H1 (cell line): ENCODE measurements around the gene RASA4. TPM values are rescaled to one million over a fixed set of nuclear protein-coding genes. Genes with fewer than 3 reads are reported as not detected.
A peak's percentile ranks its signal among the peaks of the same experiment; 100 is the strongest.
"Not testable (repeated sequence)": the region's sequence is repeated elsewhere in the genome, so short reads cannot be mapped to it uniquely, and the experiment has no call there.

ENCODE experiments used
- CTCF ChIA-PET: fragments of 300-600 bp; sonication (Branson Sonifier 250); formaldehyde crosslinking; loops from one replicate; lab custom pipeline; 2021; ENCODE audit not compliant: partially characterized antibody; lab: Charles Lee
- POLR2A ChIA-PET: fragments of 300-600 bp; sonication (Branson Sonifier 250); formaldehyde crosslinking; loops from one replicate; lab custom pipeline; 2021; ENCODE audit warnings: inconsistent platforms; ENCODE audit not compliant: partially characterized antibody; lab: Charles Lee
- DNase-seq, 2 experiments: peaks; one replicate each; pipeline versions ENCODE4 v3.0.0 to v3.0.0-alpha.2; 2010 to 2022; ENCODE audit warnings: low spot score in 2 of 2, low read depth in 1 of 2, mixed read lengths in 1 of 2
- FAIRE-seq: peaks from 2 replicates; lab custom pipeline; 2011; peaks lifted over from hg19 to GRCh38; lab: Jason Lieb, UNC
- H2AFZ ChIP-seq: 2 replicates; pipeline ENCODE4 v1.8.1; 2012; ENCODE audit warnings: low read length, inconsistent platforms
- H2AK5ac ChIP-seq: 2 replicates; pipeline ENCODE4 v1.6.1; 2013; ENCODE audit warnings: low read depth, low read length
- H2BK120ac ChIP-seq: replicated peaks from 2 replicates; pipeline ENCODE3; 2013; ENCODE audit warnings: low read depth, low read length, inconsistent platforms
- H2BK12ac ChIP-seq: 2 replicates; pipeline ENCODE4 v1.6.1; 2013; ENCODE audit warnings: low read depth, low read length
- H2BK15ac ChIP-seq: 2 replicates; pipeline ENCODE4 v1.6.1; 2013; ENCODE audit warnings: low read length
- H2BK20ac ChIP-seq: 2 replicates; pipeline ENCODE4 v1.6.1; 2013; ENCODE audit warnings: low read length
- H2BK5ac ChIP-seq: 2 replicates; pipeline ENCODE4 v1.6.1; 2013; ENCODE audit warnings: low read depth, low read length
- H3K14ac ChIP-seq: 2 replicates; pipeline ENCODE4 v1.6.1; 2013; ENCODE audit warnings: inconsistent platforms; ENCODE audit not compliant: insufficient read length
- H3K18ac ChIP-seq: 2 replicates; pipeline ENCODE4 v1.6.1; 2013; ENCODE audit warnings: low read length; ENCODE audit errors: extremely low read depth
- H3K23ac ChIP-seq: 2 replicates; pipeline ENCODE4 v1.6.1; 2013; ENCODE audit warnings: inconsistent platforms; ENCODE audit not compliant: insufficient read length
- H3K23me2 ChIP-seq: 2 replicates; pipeline ENCODE4 v1.6.1; 2013; ENCODE audit warnings: low read depth, low read length
- H3K27ac ChIP-seq: 2 replicates; pipeline ENCODE4 v1.6.1; 2011; ENCODE audit warnings: low read depth, low read length, inconsistent platforms
- H3K27me3 ChIP-seq, 4 experiments: replicated peaks in 1 of 4; 1 replicate in 1 of 4; 2 replicates in 3 of 4; pipeline versions ENCODE4 v1.6.1 to v1.8.1; 2011 to 2013; ENCODE audit warnings: low read length in 3 of 4, mild to moderate bottlenecking in 3 of 4, inconsistent platforms in 2 of 4, mixed read lengths in 2 of 4, moderate library complexity in 1 of 4; ENCODE audit not compliant: control insufficient read depth in 3 of 4, insufficient read depth in 3 of 4; ENCODE audit errors: extremely low read depth in 1 of 4
- H3K36me3 ChIP-seq, 4 experiments: 2 replicates each; pipeline versions ENCODE4 v1.6.1 to v1.8.1; 2011 to 2013; ENCODE audit warnings: mild to moderate bottlenecking in 4 of 4, low read length in 3 of 4, moderate library complexity in 2 of 4, control low read depth in 1 of 4, inconsistent platforms in 1 of 4; ENCODE audit not compliant: insufficient read depth in 4 of 4, control insufficient read depth in 2 of 4
- H3K4ac ChIP-seq: replicated peaks from 2 replicates; pipeline ENCODE3; 2013; ENCODE audit warnings: low read length, low read depth, mixed read lengths, inconsistent platforms; ENCODE audit not compliant: insufficient read length
- H3K4me1 ChIP-seq, 4 experiments: replicated peaks in 1 of 4; 1 replicate in 1 of 4; 2 replicates in 3 of 4; pipeline versions ENCODE4 v1.6.1 to v1.8.1; 2011 to 2013; ENCODE audit warnings: low read length in 3 of 4, inconsistent platforms in 2 of 4, mixed read lengths in 1 of 4; ENCODE audit not compliant: insufficient read depth in 4 of 4, control insufficient read depth in 3 of 4
- H3K4me2 ChIP-seq, 2 experiments: 2 replicates each; pipeline versions ENCODE4 v1.6.1 to v1.8.1; 2011 to 2013; ENCODE audit warnings: low read depth in 2 of 2, low read length in 2 of 2, control low read depth in 1 of 2, inconsistent platforms in 1 of 2, mild to moderate bottlenecking in 1 of 2; ENCODE audit not compliant: insufficient read depth in 1 of 2
- H3K4me3 ChIP-seq, 4 experiments: fragments of 200-600, 300-600 bp in 1 of 4; sonication (generic), shearing (Covaris generic), sonication (Bioruptor Twin) in 1 of 4; 2 replicates each; pipeline versions ENCODE4 v1.5.1 to v1.8.1; 2011 to 2016; ENCODE audit warnings: low read length in 4 of 4, low read depth in 3 of 4, control low read depth in 2 of 4, inconsistent platforms in 2 of 4, mild to moderate bottlenecking in 2 of 4, mixed read lengths in 1 of 4, moderate library complexity in 1 of 4; ENCODE audit not compliant: insufficient read depth in 2 of 4; ENCODE audit errors: extremely low read depth in 1 of 4
- H3K56ac ChIP-seq: replicated peaks from 2 replicates; pipeline ENCODE3; 2013; ENCODE audit warnings: low read depth, mild to moderate bottlenecking, mixed read lengths, low read length, inconsistent platforms; ENCODE audit not compliant: insufficient read length
- H3K79me1 ChIP-seq: 2 replicates; pipeline ENCODE4 v1.6.1; 2013; ENCODE audit warnings: low read depth, low read length, control low read depth
- H3K79me2 ChIP-seq, 2 experiments: 2 replicates each; pipeline versions ENCODE4 v1.6.1 to v1.8.1; 2012 to 2013; ENCODE audit warnings: low read length in 2 of 2, mild to moderate bottlenecking in 2 of 2, inconsistent platforms in 1 of 2; ENCODE audit not compliant: insufficient read depth in 2 of 2, control insufficient read depth in 1 of 2
- H3K9ac ChIP-seq, 4 experiments: replicated peaks in 1 of 4; 1 replicate in 1 of 4; 2 replicates in 3 of 4; pipeline versions ENCODE4 v1.6.1 to v1.8.1; 2011 to 2013; ENCODE audit warnings: low read depth in 3 of 4, low read length in 3 of 4, control low read depth in 2 of 4, mild to moderate bottlenecking in 2 of 4, moderate library complexity in 2 of 4, inconsistent platforms in 1 of 4; ENCODE audit errors: extremely low read depth in 1 of 4
- H3K9me3 ChIP-seq, 2 experiments: 2 replicates each; pipeline versions ENCODE4 v1.6.1 to v1.8.1; 2012 to 2013; ENCODE audit warnings: mild to moderate bottlenecking in 2 of 2, moderate library complexity in 2 of 2, control low read depth in 1 of 2, inconsistent platforms in 1 of 2, low read depth in 1 of 2, low read length in 1 of 2, mixed read lengths in 1 of 2; ENCODE audit not compliant: insufficient read depth in 2 of 2
- H4K20me1 ChIP-seq, 2 experiments: replicated peaks in 1 of 2; 2 replicates each; pipeline versions ENCODE3 to v1.8.1; 2011 to 2013; ENCODE audit warnings: inconsistent platforms in 2 of 2, low read length in 2 of 2, mild to moderate bottlenecking in 1 of 2; ENCODE audit not compliant: insufficient read depth in 2 of 2, control insufficient read depth in 1 of 2
- H4K5ac ChIP-seq: 2 replicates; pipeline ENCODE4 v1.6.1; 2013; ENCODE audit warnings: low read length, low read depth, mixed read lengths, inconsistent platforms; ENCODE audit not compliant: insufficient read length
- H4K8ac ChIP-seq: 2 replicates; pipeline ENCODE4 v1.8.0; 2013; ENCODE audit warnings: mild to moderate bottlenecking, moderate library complexity, low read length, inconsistent platforms; ENCODE audit not compliant: insufficient read depth; ENCODE audit errors: extremely low read depth
- H4K91ac ChIP-seq: replicated peaks from 2 replicates; pipeline ENCODE3; 2013; ENCODE audit warnings: low read length, mixed read lengths, inconsistent platforms; ENCODE audit not compliant: insufficient read length
- WGBS, 2 experiments: shearing (Covaris generic) in 1 of 2; methylation state at CpG; one replicate each; pipeline versions ENCODE4 v1.1.6 to v1.1.7; 2013 to 2015; ENCODE audit warnings: low lambda C conversion rate in 2 of 2, mixed read lengths in 2 of 2, inconsistent platforms in 1 of 2, low coverage in 1 of 2, missing lambda C conversion rate in 1 of 2; ENCODE audit not compliant: insufficient replicate concordance in 2 of 2, insufficient coverage in 1 of 2, insufficient read length in 1 of 2; ENCODE audit errors: extremely low coverage in 1 of 2, missing lambda C conversion rate in 1 of 2; 5-methylcytosine and 5-hydroxymethylcytosine counted together
- long read RNA-seq, 2 experiments: library from RNA in 1 of 2; library from capped mRNA in 1 of 2; stranded (forward); transcript quantifications; one replicate each; pipeline ENCODE4 v2.0.0, GENCODE V29; 2021; ENCODE audit warnings: inconsistent platforms in 1 of 2
- polyA minus RNA-seq, 3 experiments: library from RNA; depleted of rRNA, polyadenylated mRNA; stranded (reverse); fragments of >200 nt; gene quantifications; 1 replicate in 2 of 3; 2 replicates in 1 of 3; pipeline ENCODE4 v1.2.3, GENCODE V29; 2011
- polyA plus RNA-seq, 7 experiments: library from polyadenylated mRNA; depleted of rRNA in 3 of 7; stranded (reverse) in 5 of 7; unstranded in 2 of 7; fragments of >200 nt in 5 of 7; fragments of 200-250 nt in 2 of 7; gene quantifications; 1 replicate in 5 of 7; 2 replicates in 1 of 7; 4 replicates in 1 of 7; pipeline versions ENCODE4 v1.2.1 to v1.2.3, GENCODE V29; 2011 to 2013; ENCODE audit warnings: missing spikeins in 2 of 7, mixed read lengths in 2 of 7
- total RNA-seq: library from RNA; stranded (reverse); fragmentation: NEBNext Ultra II Directional; extraction: Animal tissue kit (Norgen Biotek cat#: 25700); gene quantifications from 2 replicates; pipeline ENCODE4 v1.2.1, GENCODE V29; 2021

Gene RASA4
- total RNA-seq (19.6 and 25.1 TPM in 2 replicates), polyA plus RNA-seq (2011; rRNA removed) (23.4 and 37.0 TPM in 2 replicates), polyA minus RNA-seq (2011; rRNA and poly(A)+ RNA removed) (32.8 and 63.7 TPM in 2 replicates)
- 25.2 TPM for polyA plus RNA-seq (2011; cell fraction: cytosol; rRNA removed)
- polyA plus RNA-seq (2011; cell fraction: nucleus; rRNA removed): 133 TPM
- polyA plus RNA-seq (2012, experiment 1 of 2): 13.8 to 29.4 TPM (median 24.6 TPM) in 4 replicates
- 19.1 TPM for polyA plus RNA-seq (2012, experiment 2 of 2)
- polyA plus RNA-seq (2013, experiment 1 of 2): 7.5 TPM
- 5.8 TPM for polyA plus RNA-seq (2013, experiment 2 of 2)
- polyA minus RNA-seq (2011; cell fraction: cytosol; rRNA and poly(A)+ RNA removed): 35.7 TPM
- polyA minus RNA-seq (2011; cell fraction: nucleus; rRNA and poly(A)+ RNA removed): 80.2 TPM
- long read RNA-seq, experiment 1, partial matches to known transcripts: 1 of 2 reads
- long read RNA-seq, experiment 1, other reads (novel, unspliced or antisense): 0 of 2 reads
- long read RNA-seq, experiment 2: 0 reads

GRCh38 chr7:102616507-102617125 is at the start of gene RASA4:
Gene RASA4, minus strand, starts transcription at chr7:102616756. Its CDS starts 67 bp downstream, at chr7:102616689.
- H3K79me1 ChIP-seq, H3K4me1 ChIP-seq, H4K91ac ChIP-seq, H3K27me3 ChIP-seq, H4K8ac ChIP-seq, H3K14ac ChIP-seq, H2AFZ ChIP-seq, H3K9ac ChIP-seq, H2BK20ac ChIP-seq, H3K18ac ChIP-seq, H3K4ac ChIP-seq, H4K5ac ChIP-seq, FAIRE-seq, POLR2A ChIA-PET, H3K36me3 ChIP-seq, H2BK5ac ChIP-seq, H2AK5ac ChIP-seq, CTCF ChIA-PET, H3K79me2 ChIP-seq, H2BK120ac ChIP-seq, H3K27ac ChIP-seq, H3K9me3 ChIP-seq, H2BK12ac ChIP-seq, H3K56ac ChIP-seq, H4K20me1 ChIP-seq, H2BK15ac ChIP-seq, H3K23ac ChIP-seq, H3K23me2 ChIP-seq: not testable (repeated sequence)
- 2% methylated on average over 15 of the region's 62 CpGs; no CpG with 5 or more reads in 1 of the 2 experiments for whole genome bisulfite sequencing, 2 experiments
- peak within 1 kb of the TSS in 2 of 4 experiments; percentile 45 to 54; a peak in 5 of 8 replicates for H3K4me3 ChIP-seq
- peak in 1 of 2 experiments; percentile 86 for DNase-seq
- H3K4me2 ChIP-seq: peak within 1 kb of the TSS; percentile 53 to 57; a peak in 3 of 4 replicates
